Erythroblast (primary cell): ENCODE data around the gene FNDC3A.
"Not testable (repeated sequence)": the region's sequence is repeated elsewhere in the genome, so short reads cannot be mapped to it uniquely, and the experiment has no call there.

Source experiments
- GATA1 ChIP-seq: IDR thresholded peaks from 2 replicates; pipeline ENCODE4 v1.6.1; 2011; ENCODE audit warnings: low read depth, mild to moderate bottlenecking, control low read depth, low read length, moderate library complexity
- POLR2A ChIP-seq: IDR thresholded peaks from 2 replicates; pipeline ENCODE4 v1.6.1; 2011; ENCODE audit warnings: mild to moderate bottlenecking, low read length

DNA sequence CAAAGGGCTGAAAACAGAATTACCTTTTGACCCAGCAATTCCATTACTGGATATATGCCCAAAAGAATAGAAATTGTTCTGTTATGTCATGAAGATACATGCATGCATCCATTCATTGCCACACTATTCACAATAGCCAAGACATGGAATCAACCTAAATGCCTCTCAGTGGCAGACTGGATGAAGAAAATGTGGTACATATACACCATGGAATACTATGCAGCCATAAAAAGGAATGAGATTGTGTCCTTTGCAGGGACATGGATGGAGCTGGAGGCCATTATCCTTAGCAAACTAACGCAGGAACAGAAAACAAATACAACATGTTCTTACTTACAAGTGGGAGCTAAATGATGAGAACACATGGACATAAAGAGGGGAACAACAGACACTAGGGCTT is 92.8 kb downstream of the FNDC3A start:
- not testable (repeated sequence) for TF ChIP-seq POLR2A, GATA1
